Endodermal cell (in vitro differentiated cells): ENCODE results near the gene ZNF217. TPM values are rescaled to one million over a fixed set of nuclear protein-coding genes. Genes with fewer than 3 reads are reported as not detected.

Source experiments
- DNase-seq: peaks from one replicate; pipeline ENCODE4 v3.0.0-alpha.2; 2017
- H3K27ac ChIP-seq: 2 replicates; pipeline ENCODE4 v1.5.1; 2013; ENCODE audit warnings: mild to moderate bottlenecking, low read depth, low read length, moderate library complexity
- H3K27me3 ChIP-seq: 2 replicates; pipeline ENCODE4 v1.6.1; 2013; ENCODE audit warnings: mild to moderate bottlenecking, low read length, moderate library complexity; ENCODE audit not compliant: insufficient read depth, control insufficient read depth, poor library complexity, severe bottlenecking
- H3K36me3 ChIP-seq: 2 replicates; pipeline ENCODE4 v1.7.0; 2013; ENCODE audit warnings: mild to moderate bottlenecking, low read length, moderate library complexity; ENCODE audit not compliant: control insufficient read depth, insufficient read depth
- H3K4me1 ChIP-seq: one replicate; pipeline ENCODE4 v1.7.0; 2013; ENCODE audit warnings: low read length; ENCODE audit not compliant: control insufficient read depth, insufficient read depth
- H3K4me3 ChIP-seq: 2 replicates; pipeline ENCODE4 v1.5.1; 2013; ENCODE audit warnings: mild to moderate bottlenecking, low read length, moderate library complexity
- H3K9ac ChIP-seq: 2 replicates; pipeline ENCODE4 v1.6.1; 2013; ENCODE audit warnings: mild to moderate bottlenecking, low read length, moderate library complexity; ENCODE audit not compliant: poor library complexity, severe bottlenecking; ENCODE audit errors: extremely low read depth
- H3K9me3 ChIP-seq: 2 replicates; pipeline ENCODE4 v1.6.1; 2013; ENCODE audit warnings: mild to moderate bottlenecking, low read length, moderate library complexity; ENCODE audit not compliant: control insufficient read depth
- H3K27ac Mint-ChIP-seq: 2 replicates; pipeline ENCODE4 v1.8.0; 2020; ENCODE audit warnings: mixed read lengths
- H3K27me3 Mint-ChIP-seq: 2 replicates; pipeline ENCODE4 v1.8.0; 2021; ENCODE audit warnings: mild to moderate bottlenecking, mixed read lengths; ENCODE audit not compliant: insufficient read depth
- H3K36me3 Mint-ChIP-seq: 2 replicates; pipeline ENCODE4 v1.8.0; 2020; ENCODE audit warnings: low read depth, mixed read lengths
- H3K4me1 Mint-ChIP-seq: 2 replicates; pipeline ENCODE4 v1.8.0; 2020; ENCODE audit warnings: mixed read lengths
- H3K4me3 Mint-ChIP-seq: 2 replicates; pipeline ENCODE4 v1.8.0; 2020; ENCODE audit warnings: mild to moderate bottlenecking, moderate library complexity, mixed read lengths
- H3K9me3 Mint-ChIP-seq: 2 replicates; pipeline ENCODE4 v1.8.0; 2020; ENCODE audit warnings: mild to moderate bottlenecking, mixed read lengths
- WGBS, 2 experiments: methylation state at CpG; one replicate each; pipeline versions ENCODE4 v1.1.5 to v1.1.7; 2013; ENCODE audit warnings: missing lambda C conversion rate in 2 of 2, mixed read lengths in 1 of 2; ENCODE audit not compliant: insufficient coverage in 1 of 2, insufficient read length in 1 of 2; 5-methylcytosine and 5-hydroxymethylcytosine counted together
- total RNA-seq, 2 donors: library from RNA; stranded (reverse); fragmentation: NEBNext Ultra II Directional in 1 of 2; extraction: Animal tissue kit (Norgen Biotek cat#: 25700) in 1 of 2; gene quantifications; 2 replicates in 1 of 2; 3 replicates in 1 of 2; pipeline ENCODE4 v1.2.1, GENCODE V29; 2021
- TF ChIP-seq, protein P1 (sequence below): fragments of 200-600 bp; sonication (generic); conservative IDR thresholded peaks from 2 replicates; pipeline ENCODE4 v1.5.0; 2021; ENCODE audit warnings: antibody characterized with exemption, mild to moderate bottlenecking

The ZNF217 gene
- total RNA-seq, 2 donors from 2014 or later: 100 to 123 TPM

DNA sequence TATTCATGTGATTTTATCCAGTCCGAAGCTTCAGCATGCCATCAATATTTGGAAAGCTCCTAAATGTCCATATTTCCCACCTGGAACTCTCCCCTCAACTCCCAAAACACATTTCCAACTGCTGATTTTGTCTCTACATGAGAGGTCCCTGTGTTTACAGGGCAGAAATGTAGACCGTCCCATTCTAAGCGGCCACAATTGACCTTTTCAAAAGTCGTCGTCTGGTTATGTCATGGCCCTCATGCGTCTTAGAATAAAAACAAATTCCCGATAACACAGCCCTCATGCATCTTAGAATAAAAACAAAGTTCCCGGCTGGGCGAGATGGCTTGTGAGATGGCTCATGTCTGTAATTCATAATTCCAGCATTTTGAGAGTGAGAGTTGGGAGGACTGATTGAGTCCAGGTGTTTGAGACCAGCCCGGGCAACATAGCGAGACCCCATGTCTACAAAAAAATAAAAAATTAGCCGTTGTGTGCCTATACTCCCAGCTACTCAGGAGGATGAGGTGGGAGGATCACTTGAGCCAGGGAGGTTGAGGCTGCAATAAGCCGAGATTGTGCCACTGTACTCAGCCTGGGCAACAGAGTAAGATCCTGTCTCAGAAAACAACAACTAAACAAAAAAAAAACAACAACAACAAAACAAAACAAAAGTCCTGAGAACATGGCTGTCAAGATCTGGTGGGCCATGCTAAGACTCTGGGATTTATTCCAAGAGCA lies 6.4 kb upstream of the ZNF217 start:
- Histone ChIP-seq H3K9me3 (no peaks in the 10 kb centered on the region), H3K27ac (no peak overlapping the region), H3K27me3 (no peaks in the 10 kb centered on the region), H3K9ac (no peak overlapping the region), H3K36me3 (no peaks in the 10 kb centered on the region), H3K4me3 (no peak overlapping the region), H3K4me1 (peaks cover 14% of the 10 kb centered on the region)
- Mint-ChIP-seq H3K9me3 (no peaks in the 10 kb centered on the region), H3K27me3 (no peaks in the 10 kb centered on the region), H3K4me3 (peak overlapping the region; percentile 4), H3K36me3 (peaks cover 3% of the 10 kb centered on the region), H3K4me1 (peaks cover 50% of the 10 kb centered on the region), H3K27ac (peak overlapping the region; percentile 38)
- peak; percentile 30 for DNase-seq
- TF ChIP-seq, protein P1, sequence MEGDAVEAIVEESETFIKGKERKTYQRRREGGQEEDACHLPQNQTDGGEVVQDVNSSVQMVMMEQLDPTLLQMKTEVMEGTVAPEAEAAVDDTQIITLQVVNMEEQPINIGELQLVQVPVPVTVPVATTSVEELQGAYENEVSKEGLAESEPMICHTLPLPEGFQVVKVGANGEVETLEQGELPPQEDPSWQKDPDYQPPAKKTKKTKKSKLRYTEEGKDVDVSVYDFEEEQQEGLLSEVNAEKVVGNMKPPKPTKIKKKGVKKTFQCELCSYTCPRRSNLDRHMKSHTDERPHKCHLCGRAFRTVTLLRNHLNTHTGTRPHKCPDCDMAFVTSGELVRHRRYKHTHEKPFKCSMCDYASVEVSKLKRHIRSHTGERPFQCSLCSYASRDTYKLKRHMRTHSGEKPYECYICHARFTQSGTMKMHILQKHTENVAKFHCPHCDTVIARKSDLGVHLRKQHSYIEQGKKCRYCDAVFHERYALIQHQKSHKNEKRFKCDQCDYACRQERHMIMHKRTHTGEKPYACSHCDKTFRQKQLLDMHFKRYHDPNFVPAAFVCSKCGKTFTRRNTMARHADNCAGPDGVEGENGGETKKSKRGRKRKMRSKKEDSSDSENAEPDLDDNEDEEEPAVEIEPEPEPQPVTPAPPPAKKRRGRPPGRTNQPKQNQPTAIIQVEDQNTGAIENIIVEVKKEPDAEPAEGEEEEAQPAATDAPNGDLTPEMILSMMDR: no peak
- 84 to 88% methylated on average over 8 to 13 of the region's 13 CpGs for WGBS, 2 experiments

DNA sequence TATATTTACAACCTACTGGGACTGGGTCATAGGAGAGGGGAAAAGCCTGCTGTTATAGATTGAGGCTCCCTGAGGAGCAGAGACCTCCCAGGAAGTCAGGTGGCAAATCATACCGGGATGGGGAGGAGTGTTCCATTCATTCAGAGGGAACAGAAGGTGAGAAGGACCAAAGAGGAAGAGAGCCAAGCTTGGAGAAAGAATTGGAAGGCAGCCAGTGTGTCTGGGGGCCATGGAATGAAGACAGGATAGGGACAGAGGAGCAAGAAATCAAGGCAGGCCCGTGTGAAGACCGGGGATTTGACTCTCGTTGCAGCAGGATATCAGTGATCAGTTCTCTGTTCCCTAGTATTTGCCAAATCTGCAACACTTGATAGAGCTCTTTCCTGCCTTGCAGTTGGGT lies 5.7 kb upstream of the ZNF217 start:
- peak overlapping the region; percentile 4 for H3K4me3 Mint-ChIP-seq
- no peaks in the 10 kb centered on the region for H3K9me3 Mint-ChIP-seq
- Histone ChIP-seq H3K9me3 (no peaks in the 10 kb centered on the region), H3K4me3 (peak overlapping the region; percentile 14), H3K4me1 (peaks cover 14% of the 10 kb centered on the region), H3K27ac (no peak overlapping the region), H3K36me3 (no peaks in the 10 kb centered on the region), H3K9ac (no peak overlapping the region), H3K27me3 (no peaks in the 10 kb centered on the region)
- peak; percentile 59 for DNase-seq
- TF ChIP-seq, protein P1: no peak
- H3K27me3 Mint-ChIP-seq: no peaks in the 10 kb centered on the region
- peaks cover 51% of the 10 kb centered on the region for H3K4me1 Mint-ChIP-seq
- peaks cover 3% of the 10 kb centered on the region for H3K36me3 Mint-ChIP-seq
- 39 to 62% methylated on average over 4 of the region's 4 CpGs for WGBS, 2 experiments
- peak overlapping the region; percentile 56 for H3K27ac Mint-ChIP-seq

DNA sequence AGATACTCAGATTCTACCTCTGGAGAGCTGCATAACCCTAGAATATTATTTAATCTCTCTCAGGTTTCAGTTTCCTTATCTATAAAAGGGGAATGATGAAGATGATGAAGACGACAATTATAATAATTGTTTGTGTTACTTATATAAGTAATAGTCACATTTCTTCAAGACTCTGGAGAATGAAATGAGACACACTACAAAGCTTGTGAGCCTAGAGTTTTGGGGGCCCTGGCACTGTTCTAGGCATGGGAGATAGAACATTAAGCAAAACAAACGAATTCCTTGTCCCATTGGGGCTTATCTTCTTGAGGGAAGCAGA lies 5.4 kb upstream of the ZNF217 start:
- no peak for DNase-seq
- 53 to 100% methylated on average over 1 of the region's 2 CpGs for WGBS, 2 experiments
- Mint-ChIP-seq H3K4me3 (no peak overlapping the region), H3K4me1 (peaks cover 51% of the 10 kb centered on the region), H3K27me3 (no peaks in the 10 kb centered on the region), H3K36me3 (peaks cover 3% of the 10 kb centered on the region), H3K27ac (peak overlapping the region; percentile 56), H3K9me3 (no peaks in the 10 kb centered on the region)
- Histone ChIP-seq H3K36me3 (no peaks in the 10 kb centered on the region), H3K27ac (no peak overlapping the region), H3K4me1 (peaks cover 14% of the 10 kb centered on the region), H3K27me3 (no peaks in the 10 kb centered on the region), H3K9me3 (no peaks in the 10 kb centered on the region), H3K4me3 (peak overlapping the region; percentile 14), H3K9ac (no peak overlapping the region)
- TF ChIP-seq, protein P1: no peak
